Measurements from ENCODE around the gene ZNF584.
"Not testable (repeated sequence)": the region's sequence is repeated elsewhere in the genome, so short reads cannot be mapped to it uniquely, and the experiment has no call there.

Gene ZNF584

DNA sequence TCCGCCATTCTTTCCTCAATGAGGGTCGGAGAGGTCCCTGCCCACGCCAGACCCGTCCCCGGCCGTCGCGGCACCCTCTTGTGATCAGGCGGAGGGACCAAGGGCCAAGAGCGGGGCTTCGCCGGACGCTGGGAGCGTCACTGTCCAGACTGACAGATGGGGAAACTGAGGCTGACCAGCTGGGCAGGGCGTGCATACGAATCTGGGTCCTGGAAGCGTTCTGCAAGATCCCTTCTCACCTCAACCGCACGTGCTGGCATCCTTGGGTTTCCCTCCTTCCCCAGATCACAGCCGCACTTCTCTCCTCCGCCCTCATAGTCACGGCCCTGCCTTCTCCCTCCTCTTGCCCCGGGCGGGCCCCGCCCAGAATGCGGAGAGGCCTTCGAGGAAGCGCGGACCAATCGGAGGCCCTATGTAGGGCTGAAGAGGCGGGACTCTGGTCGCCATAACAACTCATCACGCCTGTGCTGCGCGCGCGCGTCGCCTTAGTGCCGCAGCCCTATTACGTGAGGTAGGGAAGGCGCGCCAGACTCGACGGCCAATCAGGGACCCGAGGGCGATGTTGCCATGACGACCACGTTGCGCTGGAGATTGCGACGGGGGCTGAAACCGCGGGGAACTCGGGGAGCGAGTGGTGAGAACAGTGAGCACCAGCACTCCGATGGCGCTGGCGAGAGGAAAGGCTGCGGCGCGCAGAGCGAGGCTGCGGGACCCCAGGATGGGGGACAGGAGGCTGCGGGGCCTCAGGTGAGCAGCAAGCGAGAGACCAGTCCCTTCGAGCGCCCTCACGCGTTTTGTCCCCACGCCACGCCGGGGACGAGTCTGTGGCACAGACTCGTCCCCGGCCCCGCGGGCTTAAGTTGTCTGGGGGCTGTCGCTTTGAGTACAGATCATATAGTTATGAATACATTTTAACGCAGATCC lies 7.3 kb upstream of the ZNF584 start:
- Histone ChIP-seq H3K27me3 (no peaks in the 10 kb centered on the region), H3K4me1 (peaks cover 3% of the 10 kb centered on the region; the same call in 1 of the 2 replicates), H3K4me3 (ENCODE audit: low read depth, low read length) (peak overlapping the region; percentile 81), H3K9me3 (no peaks in the 10 kb centered on the region), H3K36me3 (no peaks in the 10 kb centered on the region)
- TF ChIP-seq, protein P1, sequence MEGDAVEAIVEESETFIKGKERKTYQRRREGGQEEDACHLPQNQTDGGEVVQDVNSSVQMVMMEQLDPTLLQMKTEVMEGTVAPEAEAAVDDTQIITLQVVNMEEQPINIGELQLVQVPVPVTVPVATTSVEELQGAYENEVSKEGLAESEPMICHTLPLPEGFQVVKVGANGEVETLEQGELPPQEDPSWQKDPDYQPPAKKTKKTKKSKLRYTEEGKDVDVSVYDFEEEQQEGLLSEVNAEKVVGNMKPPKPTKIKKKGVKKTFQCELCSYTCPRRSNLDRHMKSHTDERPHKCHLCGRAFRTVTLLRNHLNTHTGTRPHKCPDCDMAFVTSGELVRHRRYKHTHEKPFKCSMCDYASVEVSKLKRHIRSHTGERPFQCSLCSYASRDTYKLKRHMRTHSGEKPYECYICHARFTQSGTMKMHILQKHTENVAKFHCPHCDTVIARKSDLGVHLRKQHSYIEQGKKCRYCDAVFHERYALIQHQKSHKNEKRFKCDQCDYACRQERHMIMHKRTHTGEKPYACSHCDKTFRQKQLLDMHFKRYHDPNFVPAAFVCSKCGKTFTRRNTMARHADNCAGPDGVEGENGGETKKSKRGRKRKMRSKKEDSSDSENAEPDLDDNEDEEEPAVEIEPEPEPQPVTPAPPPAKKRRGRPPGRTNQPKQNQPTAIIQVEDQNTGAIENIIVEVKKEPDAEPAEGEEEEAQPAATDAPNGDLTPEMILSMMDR (IDR thresholded peaks at IDR 0.05; ENCODE audit: low read depth, low read length): no peak
- DNase-seq: peak; percentile 99

GRCh38 chr19:58401840-58402421 lies 6.5 kb upstream of the ZNF584 start:
- no peak for DNase-seq
- TF ChIP-seq, protein P1 (IDR thresholded peaks at IDR 0.05; ENCODE audit: low read depth, low read length): no peak
- Histone ChIP-seq H3K27me3 (no peaks in the 10 kb centered on the region), H3K9me3 (no peaks in the 10 kb centered on the region), H3K36me3 (no peaks in the 10 kb centered on the region), H3K4me1 (peaks cover 3% of the 10 kb centered on the region; the same call in 1 of the 2 replicates), H3K4me3 (ENCODE audit: low read depth, low read length) (peak overlapping the region; percentile 81)

DNA sequence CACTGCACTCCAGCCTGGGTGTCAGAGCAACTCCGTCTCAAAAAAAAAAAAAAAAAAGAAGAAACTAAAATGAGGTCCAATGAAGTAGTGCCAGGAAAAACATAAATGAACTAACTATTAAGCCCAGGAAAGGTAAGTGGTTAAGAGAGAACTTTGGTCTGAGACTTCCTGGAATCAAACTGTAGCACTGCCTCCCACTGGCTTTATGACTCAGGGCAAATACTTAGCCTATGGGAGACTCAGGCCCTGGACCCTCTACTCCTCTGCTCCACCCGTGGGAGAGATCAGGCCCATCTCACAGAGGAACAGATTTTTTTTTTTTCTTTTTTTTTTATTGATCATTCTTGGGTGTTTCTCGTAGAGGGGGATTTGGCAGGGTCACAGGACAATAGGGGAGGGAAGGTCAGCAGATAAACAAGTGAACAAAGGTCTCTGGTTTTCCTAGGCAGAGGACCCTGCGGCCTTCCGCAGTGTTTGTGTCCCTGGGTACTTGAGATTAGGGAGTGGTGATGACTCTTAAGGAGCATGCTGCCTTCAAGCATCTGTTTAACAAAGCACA lies 4.5 kb upstream of the ZNF584 start:
- not testable (repeated sequence) for H3K27me3 ChIP-seq; H3K36me3 ChIP-seq; H3K4me1 ChIP-seq; H3K4me3 ChIP-seq (ENCODE audit: low read depth, low read length); H3K9me3 ChIP-seq; DNase-seq

- no peak for DNase-seq
- no peaks in the 10 kb centered on the region; the same call in 1 of the 2 replicates for H3K36me3 ChIP-seq
- H3K27me3 ChIP-seq: no peaks in the 10 kb centered on the region
- no peaks in the 10 kb centered on the region for H3K9me3 ChIP-seq
- peak overlapping the region; percentile 95 for H3K4me3 ChIP-seq (ENCODE audit: low read depth, low read length)
- peaks cover 3% of the 10 kb centered on the region; the same call in 1 of the 2 replicates for H3K4me1 ChIP-seq
- TF ChIP-seq, protein P1 (IDR thresholded peaks at IDR 0.05; ENCODE audit: low read depth, low read length): peak; percentile 45
Observed at GRCh38 chr19:58406818-58407657, 1.4 kb upstream of the ZNF584 start.

GRCh38 chr19:58407658-58408151 lies 744 bp upstream of the ZNF584 start:
- Histone ChIP-seq H3K9me3 (no peaks in the 10 kb centered on the region), H3K4me3 (ENCODE audit: low read depth, low read length) (peak overlapping the region; percentile 95), H3K36me3 (peaks cover 3% of the 10 kb centered on the region; the same call in 1 of the 2 replicates), H3K4me1 (peaks cover 3% of the 10 kb centered on the region; the same call in 1 of the 2 replicates), H3K27me3 (no peaks in the 10 kb centered on the region)
- TF ChIP-seq, protein P1 (IDR thresholded peaks at IDR 0.05; ENCODE audit: low read depth, low read length): no peak
- no peak for DNase-seq
